ENCODE results near the gene FSIP1.

The FSIP1 gene

DNA sequence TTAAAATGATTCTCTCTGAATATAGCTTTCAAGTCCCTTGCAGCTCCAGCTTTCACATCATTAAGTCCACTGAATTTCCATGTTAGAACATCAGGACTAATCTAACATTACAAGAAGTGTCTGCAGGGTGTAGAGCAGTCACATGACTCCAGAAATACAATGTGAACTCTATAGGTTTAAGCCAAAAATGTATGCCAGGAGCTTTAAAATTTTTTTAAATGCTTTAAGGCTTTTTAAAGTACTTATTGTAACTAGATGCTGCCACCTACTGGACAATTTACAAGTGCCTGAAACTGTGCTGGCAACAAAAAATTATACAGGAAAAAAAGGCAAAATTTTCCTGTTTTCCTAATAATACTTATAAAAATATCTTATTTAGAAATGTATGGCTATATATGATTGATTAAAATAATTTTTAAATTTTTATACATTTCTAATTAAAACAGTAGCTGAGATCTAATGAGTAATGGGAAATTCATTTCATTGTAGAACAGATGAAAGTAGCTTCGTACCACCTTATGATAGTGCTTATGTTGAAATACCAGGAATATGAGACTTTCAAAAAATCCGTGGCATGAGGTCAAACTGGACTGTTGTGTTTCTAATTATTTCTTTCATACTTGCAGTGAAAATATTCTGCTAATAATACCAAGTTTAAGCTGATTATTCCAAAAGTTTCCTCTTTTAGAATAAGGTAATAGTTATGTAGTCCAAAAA is 25.7 kb downstream of the FSIP1 start:
- DNase-seq (ENCODE audit: low read depth in 2 of 2) = peak in 1 of 2 donors; percentile 12

DNA sequence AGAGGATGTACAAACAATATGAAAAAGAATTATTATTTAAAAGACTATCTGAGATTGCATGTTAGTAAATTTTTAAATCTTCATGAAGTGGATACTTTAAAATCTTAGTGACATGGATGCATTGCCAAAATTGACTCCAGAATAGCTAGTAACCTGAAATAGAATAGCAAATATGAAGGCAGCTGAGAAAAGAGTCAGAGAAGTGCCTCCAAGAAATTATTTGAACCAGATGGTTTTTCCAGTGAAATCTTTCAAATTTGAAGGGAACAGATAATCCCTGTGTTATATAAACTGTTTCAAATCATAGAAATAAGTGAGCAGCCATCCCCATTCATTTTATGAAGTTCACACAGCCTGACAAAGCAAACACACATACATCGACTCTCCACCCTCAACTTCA is 29.6 kb downstream of the FSIP1 start:
- no peak for DNase-seq (ENCODE audit: low read depth in 2 of 2)

DNA sequence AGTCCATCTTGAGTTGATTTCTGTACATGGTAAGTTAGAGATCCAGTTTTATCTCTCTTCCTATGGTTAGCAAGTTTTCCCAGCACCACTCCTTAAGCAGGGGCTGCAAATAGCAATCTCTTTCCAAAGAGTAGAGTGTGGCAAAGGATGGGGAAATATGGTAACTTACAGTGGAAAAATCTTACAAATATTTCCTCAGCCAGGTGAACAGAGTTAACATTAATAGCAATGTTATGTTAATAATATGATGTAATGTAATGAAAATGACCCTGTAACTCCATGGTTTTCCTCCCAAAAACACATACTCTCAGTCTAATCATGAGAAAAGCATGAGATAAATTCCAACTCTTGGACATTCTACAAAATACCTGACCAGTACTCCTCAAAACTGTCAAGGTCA is 30.4 kb downstream of the FSIP1 start:
- DNase-seq (ENCODE audit: low read depth in 2 of 2) = no peak

DNA sequence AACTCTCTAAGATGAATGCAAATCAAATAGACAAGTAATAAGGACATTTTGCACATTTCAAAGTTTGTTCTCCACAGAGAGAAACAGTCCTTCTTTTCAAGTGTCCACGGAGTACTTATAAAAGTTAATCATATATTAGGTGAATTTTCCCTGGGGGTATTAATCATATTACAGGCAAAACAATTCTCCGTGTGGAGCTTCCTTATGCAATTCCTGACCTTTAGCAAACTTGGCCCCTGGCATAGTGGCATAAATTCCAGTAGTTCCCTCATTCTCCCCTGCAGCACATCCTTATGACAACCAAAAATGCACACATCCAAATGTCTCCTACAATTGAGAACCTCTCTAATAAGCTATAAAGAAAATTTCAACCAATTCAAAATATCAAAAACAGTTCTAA is 34.4 kb downstream of the FSIP1 start:
- no peak for DNase-seq (ENCODE audit: low read depth in 2 of 2)

DNA sequence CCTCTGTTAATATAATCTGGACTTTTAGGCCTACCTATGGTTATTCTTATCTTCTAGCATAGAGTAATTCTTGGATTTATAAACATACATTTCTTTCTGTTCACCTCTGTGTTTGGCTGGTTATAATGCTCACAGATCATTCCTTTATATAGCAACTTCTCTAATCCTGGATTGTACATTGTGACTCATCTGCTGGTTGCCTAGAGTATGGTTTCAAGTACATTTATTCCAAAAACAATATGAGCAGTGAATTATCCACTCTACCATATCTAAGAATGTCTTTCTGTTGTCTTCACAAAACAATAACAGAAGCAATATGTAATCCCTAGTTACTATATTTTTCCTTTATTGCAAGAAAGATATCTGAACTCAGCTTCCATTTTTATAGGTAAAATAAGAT is 35.3 kb downstream of the FSIP1 start:
- DNase-seq (ENCODE audit: low read depth in 2 of 2) = no peak

DNA sequence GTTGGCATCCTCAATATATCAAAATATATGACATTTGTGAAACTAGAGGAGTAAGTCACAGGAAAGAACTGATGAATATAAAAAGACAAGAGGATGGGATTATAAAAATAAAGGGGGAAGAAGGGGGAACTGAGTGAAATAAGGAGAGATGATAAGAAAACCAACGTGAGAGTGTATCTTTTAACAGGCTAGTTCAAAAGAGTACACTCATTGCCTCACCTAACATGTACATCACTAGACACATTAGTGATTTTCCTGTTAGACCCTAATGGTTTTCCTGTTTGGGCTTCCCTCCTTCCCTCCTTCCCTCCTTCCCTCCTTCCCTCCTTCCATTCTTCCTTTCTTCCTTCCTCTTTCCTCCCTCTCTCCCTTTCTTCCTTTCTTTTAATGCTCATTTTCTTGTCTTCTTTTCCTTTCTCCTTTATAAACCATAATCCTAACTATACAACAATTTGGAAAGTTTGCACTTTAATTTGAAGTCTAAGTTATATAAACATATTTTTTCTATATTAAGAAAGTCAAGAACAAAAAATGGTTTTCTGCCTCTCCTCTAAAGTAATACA is 35.8 kb downstream of the FSIP1 start:
- DNase-seq (ENCODE audit: low read depth in 2 of 2) = no peak

DNA sequence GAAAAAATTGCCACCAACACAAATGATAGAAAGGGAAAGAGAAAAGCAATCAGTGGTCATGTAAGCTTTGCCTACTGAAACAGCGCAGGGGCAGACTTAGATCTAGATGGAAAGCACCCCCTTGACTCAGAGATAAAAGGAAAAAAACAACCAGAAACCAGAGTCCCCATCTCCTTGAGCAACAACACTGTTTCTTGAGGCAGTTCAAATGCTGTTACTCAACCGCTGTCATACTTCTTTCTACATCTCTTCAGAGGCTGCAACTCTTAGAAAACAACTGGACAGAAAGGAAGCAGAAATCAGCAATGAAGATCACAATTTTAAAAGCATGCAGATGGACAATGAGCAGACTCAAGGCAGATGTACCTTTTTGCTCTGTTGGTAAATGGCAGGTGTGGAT is 36.5 kb downstream of the FSIP1 start:
- DNase-seq (ENCODE audit: low read depth in 2 of 2) = no peak

DNA sequence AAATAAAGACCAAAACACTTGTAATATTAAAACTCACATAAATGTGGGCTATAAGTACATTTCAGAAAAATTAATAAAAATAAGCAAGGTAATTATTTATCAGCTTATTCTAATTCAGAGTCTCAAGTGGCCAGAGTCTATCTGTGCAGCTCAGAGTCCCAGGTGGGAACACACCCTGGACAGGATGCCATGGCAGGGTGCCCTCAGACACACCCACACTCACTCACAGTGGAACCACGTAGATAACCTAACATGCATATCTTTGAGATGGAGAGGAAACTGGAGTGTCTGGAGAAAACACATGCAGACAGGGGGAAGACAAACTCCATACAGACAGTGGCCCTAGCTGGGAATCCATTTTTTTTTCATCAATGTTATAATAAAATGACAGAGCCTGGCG is 37.2 kb downstream of the FSIP1 start:
- no peak for DNase-seq (ENCODE audit: low read depth in 2 of 2)

DNA sequence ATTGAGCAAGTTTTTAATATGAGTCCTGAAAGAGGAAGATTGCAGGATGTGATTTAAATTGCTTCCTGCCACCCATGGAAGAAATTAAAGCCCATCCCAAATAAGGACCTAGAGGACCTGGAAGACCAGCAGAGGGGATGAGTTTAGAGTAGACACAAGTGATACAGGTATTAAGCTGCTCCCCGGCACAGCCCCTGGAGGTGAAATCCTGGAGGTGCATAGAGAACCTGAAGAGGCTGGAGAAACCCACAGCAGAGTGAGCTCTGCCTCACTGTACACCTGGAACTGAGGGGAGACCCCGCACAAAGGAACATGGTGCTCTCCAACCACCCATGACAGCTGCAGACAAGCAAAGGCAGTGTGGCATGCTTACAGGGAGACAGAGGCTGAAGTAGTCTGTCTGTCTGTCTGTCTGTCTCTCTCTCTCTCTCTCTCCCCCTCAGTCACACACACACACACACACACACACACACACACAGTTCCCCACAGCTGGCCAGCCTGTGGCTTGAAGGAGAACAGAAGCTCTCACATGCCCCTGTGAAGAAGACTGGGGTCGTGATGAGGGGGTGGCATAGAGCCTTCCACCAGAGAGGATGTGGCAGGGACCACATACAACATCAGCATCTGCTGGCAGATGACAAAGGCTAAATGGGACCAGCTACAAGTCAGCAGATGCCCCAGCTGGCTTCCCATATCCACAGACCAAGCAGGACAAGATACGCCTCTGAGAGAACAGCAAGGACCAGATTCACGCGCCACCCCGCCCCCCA is 38.1 kb downstream of the FSIP1 start:
- no peak for DNase-seq (ENCODE audit: low read depth in 2 of 2)

DNA sequence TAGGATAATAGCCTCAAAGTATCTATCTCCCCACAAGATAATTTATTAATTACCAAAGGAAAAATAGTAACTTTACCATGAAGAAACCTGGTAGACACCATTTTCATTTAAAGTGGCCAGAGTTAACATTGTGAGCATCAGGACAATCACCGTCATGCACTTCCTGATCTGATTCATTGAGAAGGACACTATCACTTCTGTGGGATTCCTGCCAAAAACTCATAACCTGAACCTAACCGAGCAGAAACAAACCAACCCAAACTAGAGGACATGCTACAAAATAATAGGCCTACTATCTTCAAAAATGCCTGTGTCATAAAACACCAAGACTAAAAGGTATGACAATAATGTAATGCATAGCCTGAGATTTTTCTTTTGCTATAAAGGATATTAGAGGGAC is 39.0 kb downstream of the FSIP1 start:
- DNase-seq (ENCODE audit: low read depth in 2 of 2) = no peak

DNA sequence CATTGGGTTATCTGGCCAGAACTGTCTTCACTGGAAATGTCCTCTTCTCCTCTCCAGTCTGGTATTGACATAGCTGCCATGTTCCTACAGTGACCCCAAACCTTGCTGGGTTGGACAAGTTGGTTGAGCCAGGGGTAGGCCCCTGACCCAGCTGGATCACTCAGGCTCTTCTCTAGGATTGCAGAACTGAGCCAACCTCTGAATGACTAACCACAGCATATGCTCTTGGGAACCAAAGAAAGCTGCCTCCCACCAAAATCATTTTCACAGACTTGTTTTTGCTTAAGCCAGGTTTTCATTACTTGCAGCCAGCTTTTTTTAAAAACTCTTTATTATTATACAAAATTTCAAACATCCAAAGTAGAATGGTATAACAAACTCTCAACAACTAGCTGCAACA is 41.4 kb downstream of the FSIP1 start:
- no peak for DNase-seq (ENCODE audit: low read depth in 2 of 2)

DNA sequence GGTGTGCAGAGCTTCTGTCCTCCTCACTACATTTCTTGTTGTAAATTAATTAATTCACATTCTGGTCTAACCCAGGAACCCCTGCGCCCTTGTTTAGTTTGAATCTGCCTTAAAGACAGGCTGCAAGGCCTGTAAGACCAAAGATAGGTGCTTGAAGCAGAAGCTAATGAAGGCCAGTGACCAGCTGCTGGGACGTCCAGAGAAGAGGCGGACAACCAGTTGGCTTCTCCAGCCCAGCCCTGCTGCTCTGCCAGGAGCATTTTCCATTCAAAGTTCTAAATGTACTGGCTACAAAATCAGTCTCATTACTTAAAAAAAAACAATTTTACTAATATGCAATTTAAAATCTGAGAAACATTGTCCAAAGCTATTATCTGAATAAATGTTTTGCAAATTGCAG is 43.6 kb downstream of the FSIP1 start:
- DNase-seq (ENCODE audit: low read depth in 2 of 2) = no peak

DNA sequence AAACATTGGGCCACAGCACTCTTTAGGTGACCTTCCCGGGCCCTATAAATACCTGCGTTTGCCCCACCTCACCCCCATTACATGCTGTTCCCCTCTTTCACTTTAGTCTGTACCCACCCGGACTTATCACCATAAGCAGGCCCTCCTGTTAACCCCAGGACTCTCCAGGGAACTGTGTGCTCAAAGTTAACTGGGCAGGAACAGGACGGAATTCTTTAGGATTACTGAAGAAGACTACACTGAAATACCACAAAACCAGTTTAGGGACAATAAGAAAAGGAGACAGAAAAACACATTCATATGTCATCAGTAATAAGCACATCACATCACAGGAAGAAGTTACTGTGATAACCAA is 45.5 kb downstream of the FSIP1 start:
- DNase-seq (ENCODE audit: low read depth in 2 of 2) = no peak

DNA sequence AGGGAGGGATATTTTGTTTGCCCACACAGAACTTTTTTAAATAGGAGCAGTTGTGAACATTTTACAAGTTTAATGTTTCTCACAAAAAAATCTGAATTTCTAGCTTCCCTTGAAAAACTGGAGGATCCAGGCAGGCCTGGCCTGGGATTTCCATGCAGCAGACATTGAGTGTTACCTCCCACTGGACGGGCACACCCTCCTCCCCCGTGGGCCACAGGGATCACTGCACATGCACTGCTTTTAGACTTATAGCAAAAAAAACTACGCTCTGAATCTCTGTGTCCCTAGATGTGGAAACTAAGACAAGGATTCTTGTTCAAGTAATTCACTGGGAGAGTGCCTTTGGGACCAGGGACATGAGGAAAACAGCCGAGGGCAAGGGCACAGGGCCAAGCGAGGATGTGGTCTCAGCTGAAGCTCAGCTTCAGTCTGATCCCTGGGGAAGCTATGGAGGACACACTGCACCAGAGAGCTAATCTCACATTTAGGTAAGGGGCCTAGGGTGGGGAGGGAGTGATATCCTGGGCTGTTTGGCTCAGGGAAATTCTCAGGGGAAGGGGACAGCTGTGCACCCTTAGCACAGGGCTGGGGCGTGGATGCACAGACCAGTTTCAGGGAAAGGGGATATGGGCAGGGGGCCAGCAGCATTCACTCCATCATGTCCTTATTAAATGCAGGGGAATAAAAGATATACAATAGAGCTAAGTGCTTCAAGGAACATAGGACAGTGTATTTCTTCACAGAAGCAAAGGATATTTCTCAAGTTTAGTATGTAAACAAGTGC is 46.0 kb downstream of the FSIP1 start:
- no peak for DNase-seq (ENCODE audit: low read depth in 2 of 2)

DNA sequence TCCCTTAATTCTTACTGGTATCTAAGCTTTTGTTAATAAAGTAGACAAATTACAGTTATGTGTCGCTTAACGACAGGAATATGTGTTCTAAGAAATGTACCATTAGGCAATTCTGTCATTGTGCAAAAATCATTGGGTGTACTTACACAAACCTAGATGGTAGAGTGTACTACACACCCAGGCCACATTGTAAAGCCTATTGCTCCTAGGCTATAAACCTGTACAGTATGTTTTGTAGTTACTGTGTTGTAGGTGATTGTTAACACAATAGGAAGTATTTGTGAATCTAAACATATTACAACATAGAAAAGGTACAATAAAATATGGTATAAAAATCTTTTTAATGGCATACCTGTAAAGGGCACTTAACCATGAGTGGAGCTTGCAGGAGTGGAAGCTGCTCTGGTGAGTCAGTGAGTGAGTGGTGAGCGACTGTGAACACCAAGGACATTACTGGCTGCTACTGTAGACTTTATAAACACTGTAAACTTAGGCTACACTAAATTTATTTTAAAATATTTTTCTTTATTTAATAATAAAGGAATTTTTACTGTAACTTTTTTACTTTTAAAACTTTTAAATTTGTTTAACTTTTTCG is 47.4 kb downstream of the FSIP1 start:
- no peak for DNase-seq (ENCODE audit: low read depth in 2 of 2)

DNA sequence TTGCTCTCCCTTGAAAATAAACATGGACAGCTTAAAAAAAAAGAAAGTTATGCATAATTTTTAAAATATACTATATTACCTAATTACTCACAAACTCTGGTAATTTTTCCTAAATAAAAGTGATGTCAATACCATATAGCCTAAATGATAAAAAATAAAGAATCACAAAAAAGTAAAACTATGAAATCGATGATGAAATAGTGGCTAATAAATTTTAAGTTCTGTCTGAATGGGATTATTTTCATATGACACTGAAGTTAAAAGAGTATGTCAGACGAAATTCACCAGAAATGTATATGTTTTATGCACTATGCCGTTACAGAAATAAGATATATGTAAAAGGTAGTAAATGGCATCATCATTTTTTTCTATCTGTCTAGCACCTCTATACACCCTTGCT is 51.4 kb downstream of the FSIP1 start:
- DNase-seq (ENCODE audit: low read depth in 2 of 2) = no peak

DNA sequence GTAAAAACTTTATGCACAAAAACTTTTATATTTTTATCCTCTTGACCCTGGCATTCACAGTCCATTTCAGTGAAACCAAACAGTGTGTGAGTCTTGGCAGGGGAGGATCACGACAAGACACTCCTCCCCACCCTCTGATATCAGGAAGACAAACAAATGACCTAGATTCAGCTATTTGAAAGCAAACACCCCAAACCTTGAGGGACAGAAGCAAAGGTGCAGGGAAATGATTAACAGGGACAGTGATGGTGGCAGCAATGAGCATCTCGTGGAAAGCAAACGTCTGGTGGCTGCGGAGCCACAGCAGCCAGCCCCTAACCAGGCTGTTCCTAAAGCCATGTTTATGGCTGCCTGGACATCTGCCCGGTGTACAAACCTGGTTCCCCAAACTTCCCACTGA is 52.1 kb downstream of the FSIP1 start:
- DNase-seq (ENCODE audit: low read depth in 2 of 2) = no peak

DNA sequence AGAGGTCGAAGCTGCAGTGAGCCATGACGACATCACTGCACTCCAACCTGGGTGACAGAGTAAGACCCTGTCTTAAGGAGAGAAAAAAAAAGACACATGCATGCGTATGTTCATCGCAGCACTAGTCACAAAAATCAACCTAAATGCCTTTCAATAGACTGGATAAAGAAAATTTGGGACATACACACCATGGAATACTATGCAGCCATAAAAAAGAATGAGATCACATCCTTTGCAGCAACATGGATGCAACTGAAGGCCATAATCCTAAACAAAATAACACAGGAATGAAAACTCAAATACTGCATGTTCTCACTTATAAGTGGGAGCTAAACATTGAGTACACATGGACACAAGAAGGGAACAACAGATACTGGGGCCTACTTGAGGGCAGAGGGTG is 53.1 kb downstream of the FSIP1 start:
- no peak for DNase-seq (ENCODE audit: low read depth in 2 of 2)

DNA sequence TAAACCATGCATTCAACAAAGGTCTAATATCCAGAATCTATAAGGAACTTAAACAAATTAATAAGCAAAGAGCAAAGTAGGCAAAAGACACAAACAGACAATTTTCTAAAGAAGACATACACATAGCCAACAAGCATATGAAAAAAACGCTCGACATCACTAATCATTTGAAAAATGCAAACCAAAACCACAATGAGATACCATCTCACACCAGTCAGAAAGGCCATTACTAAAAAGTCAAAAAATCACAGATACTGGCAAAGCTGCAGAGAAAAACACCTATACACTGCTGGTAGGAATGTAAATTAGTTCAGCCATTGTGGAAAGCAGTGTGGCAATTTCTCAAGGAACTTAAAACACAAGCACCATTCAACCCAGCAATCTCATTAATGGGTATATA is 53.8 kb downstream of the FSIP1 start:
- DNase-seq (ENCODE audit: low read depth in 2 of 2) = no peak

DNA sequence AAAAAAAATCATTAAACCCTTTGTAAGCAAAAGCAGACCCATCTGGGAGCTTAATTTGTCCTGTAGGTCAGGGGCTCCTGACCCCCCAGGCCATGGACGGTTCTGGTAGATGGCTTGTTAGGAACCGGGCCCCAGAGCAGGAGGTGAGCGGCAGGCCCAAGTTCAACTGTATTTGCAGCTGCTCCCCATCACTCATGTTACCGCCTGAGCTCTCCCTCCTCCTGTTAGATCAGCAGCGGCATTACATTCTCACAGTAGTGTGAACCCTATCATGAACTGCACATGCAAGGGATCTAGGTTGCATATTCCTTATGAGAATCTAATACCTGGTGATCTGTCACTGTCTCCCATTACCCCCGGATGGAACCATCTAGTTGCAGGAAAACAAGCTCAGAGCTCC is 60.7 kb downstream of the FSIP1 start:
- no peak for DNase-seq (ENCODE audit: low read depth in 2 of 2)

DNA sequence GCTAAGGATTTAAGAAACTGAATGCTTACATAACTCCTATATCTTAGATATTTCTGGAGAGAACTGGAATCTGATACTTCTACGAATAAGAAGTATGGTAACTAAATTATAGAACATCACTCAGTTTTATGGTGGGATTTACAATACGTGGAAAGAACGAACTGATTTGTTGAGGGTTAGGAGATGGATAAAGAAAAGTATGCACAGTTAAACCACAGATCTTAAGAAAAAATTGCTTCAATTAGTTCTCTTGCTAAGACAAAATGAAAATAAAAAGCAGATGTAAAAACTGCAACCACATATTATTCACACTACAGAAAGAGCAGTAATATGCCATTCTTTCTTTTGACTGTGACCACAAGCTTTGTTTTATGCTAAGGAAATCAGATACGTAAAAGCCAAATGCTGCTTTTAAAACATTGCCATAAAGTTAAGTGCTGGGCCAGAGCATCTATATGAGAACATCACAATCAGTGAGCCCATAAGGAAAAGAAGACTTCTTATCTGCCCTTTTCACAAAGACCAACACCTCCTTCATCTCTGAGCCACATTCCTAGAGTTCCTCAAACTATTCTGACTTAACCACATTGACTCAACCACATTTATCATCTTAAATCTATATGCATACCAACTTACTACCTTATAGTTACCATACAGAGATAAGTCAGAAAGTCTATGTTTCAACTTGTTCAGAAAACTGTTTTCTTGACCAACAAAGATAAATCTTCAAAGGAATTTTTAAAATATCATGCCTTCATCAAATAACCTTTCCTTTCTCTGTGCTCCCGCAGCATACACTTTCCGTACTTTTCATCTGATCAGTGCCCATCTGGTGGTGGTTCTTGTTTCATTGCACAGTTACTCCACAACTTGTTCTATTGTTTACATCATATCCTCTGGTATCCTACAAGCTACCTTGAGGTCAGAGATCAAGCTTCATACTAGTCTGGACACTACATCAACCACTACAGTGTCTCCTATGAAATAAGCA is 61.7 kb downstream of the FSIP1 start:
- no peak for DNase-seq (ENCODE audit: low read depth in 2 of 2)
